GM19351 (cell line): ENCODE measurements around the gene PTPRZ1.

Experiments used
- ATAC-seq: cut with Tn5 transposase; IDR thresholded peaks from one replicate; pipeline ENCODE4 v1.9.1; 2021; ENCODE audit warnings: mild to moderate bottlenecking, moderate library complexity; ENCODE audit not compliant: unreplicated experiment

Gene PTPRZ1

GRCh38 chr7:121872831-121873288, at the start of gene PTPRZ1:
Gene PTPRZ1, plus strand, starts transcription at chr7:121873161. Its CDS starts 339 bp downstream, at chr7:121873500.
- peak; percentile 52 for ATAC-seq

- no peak for ATAC-seq
Observed at GRCh38 chr7:121824276-121824675, 48.7 kb upstream of the PTPRZ1 start.

DNA sequence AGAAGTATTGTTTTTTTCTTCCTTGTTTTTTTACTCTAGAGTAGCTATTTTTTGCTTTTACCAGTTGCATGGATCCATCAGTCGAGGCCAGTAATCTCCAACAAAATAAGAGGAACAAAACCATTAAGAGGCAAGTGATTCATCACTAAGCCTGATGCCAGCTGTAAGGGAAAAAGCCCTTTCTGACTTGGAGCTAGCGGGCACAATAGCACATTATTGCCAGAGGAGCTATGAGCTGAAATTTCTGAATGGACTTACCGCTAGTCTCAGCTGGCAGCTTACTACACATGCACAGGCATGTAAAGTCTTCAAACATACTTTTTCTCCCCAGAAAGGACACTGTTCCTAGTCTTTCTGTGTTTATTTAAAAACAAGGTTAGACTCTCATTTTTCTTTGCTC, 41.6 kb upstream of the PTPRZ1 start:
- ATAC-seq = no peak

DNA sequence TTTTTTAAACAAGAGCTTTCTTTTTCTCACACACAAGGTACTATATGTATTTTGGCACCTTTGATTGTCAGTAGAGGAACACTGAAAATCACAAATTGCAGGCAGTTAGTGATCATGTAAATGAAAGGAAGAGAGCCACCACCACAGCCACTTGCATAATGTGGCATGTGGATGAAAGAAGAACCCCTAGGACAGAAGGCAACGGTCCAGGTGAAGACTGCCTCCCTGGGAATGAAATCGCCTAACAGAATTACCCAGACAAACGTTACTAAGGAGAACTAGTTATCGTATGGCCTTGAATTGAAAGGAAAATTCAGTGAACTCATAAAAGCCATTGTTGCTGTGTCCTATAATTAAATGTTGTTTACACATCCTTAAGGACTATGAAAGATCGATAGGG, 41.2 kb upstream of the PTPRZ1 start:
- no peak for ATAC-seq

- ATAC-seq = no peak
Observed at GRCh38 chr7:121832347-121832746, 40.6 kb upstream of the PTPRZ1 start.

GRCh38 chr7:121833991-121834390, 39.0 kb upstream of the PTPRZ1 start:
- ATAC-seq = no peak

DNA sequence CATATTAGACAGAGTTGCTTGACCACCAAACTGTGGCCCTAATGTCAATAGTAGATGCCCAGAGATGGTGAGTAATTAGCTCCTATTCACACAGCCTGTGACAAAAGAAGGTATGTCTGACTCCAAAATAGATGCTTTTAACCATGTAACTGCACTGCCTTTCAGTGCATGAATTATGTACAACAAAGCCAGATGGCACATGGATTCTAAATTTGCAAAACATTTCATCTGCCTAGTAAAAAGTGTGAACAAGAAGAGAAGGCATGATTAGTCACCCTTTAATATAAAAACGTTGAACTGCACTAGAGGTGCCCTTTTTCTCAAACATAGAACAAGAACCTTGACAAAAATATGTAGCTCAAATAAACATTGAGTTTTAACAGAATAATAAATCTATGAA, 35.5 kb upstream of the PTPRZ1 start:
- no peak for ATAC-seq

DNA sequence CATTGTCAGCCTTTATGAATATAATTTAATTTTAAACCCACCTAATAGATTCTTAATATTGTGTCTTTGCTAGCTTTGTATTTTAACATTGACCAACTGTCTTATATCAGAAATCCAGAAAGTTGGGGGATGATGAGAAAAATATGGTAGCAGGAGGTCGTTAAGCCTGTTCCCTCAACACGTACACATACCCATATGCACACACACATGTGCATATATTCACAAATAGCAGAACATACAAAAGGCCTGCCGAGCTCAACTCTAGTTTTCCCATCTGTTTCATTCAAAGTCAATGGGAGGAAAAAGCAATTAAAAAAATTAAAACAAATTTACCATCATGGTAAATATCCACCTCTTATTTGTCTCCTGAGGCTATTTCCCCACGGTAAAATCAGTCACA, 25.9 kb upstream of the PTPRZ1 start:
- no peak for ATAC-seq

- no peak for ATAC-seq
Observed at GRCh38 chr7:121853307-121853706, 19.7 kb upstream of the PTPRZ1 start.

DNA sequence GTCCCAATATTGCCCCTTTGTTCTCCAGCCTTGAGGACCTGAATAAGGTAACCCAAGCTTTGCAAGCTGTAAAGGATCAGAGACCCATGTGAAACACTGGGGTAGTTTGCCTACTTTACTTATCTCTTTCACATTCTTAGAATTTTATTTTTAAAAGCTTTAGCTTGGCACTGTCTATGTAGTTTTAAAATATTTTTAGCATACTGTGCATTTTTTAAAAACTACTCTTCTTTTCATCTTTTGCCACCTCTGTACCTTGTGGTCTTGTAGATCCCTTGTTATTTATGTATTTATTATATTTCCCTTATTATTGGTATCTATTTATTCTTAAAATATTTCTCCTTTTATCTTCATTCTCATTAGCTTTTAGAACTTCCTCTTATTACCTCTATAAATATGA, 12.0 kb upstream of the PTPRZ1 start:
- no peak for ATAC-seq

GRCh38 chr7:121862591-121862990, 10.4 kb upstream of the PTPRZ1 start:
- ATAC-seq = no peak

DNA sequence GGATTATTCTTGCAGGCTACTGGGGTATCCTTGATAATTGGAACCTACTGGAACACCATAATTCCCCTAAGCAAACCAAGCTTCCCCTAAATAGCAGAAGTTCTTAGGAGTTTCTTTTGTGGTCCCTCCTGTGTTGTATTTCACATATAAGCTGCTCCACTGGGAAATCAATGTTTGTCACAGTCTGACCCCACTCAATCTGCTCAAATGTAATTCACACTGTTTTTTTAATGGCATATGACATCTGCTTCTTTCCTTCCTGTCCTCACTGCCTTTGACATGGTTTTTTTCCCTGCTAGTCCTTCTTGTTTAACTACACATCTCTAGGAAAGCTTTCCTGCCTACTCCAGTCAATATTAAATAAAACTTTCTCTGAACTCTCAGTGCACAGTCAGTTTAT, 1.8 kb upstream of the PTPRZ1 start:
- no peak for ATAC-seq

- ATAC-seq = peak; percentile 21
Observed at GRCh38 chr7:121873289-121874194, 581 bp downstream of the PTPRZ1 start.

DNA sequence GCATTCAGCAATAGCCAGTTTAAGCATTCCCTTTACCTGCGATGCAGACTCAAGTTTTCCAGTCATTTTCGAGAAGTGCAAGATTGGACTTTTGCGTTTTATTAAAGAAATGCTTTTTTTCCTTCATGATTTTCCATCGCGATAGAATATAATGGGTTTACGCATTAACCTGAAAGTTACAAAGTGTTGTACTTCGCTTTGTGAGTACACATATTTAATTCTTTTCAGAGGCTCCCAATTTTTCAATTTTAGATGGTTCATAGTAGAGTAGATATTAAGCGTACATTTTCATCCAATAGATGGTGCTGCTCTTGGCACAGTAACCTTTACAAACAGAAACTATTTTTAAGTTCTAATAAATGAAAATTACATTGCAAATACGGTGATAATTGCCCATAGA, 1.3 kb downstream of the PTPRZ1 start:
- no peak for ATAC-seq

GRCh38 chr7:121875203-121875602, 2.2 kb downstream of the PTPRZ1 start:
- ATAC-seq = no peak

- no peak for ATAC-seq
Observed at GRCh38 chr7:121876656-121877500, 3.9 kb downstream of the PTPRZ1 start.

DNA sequence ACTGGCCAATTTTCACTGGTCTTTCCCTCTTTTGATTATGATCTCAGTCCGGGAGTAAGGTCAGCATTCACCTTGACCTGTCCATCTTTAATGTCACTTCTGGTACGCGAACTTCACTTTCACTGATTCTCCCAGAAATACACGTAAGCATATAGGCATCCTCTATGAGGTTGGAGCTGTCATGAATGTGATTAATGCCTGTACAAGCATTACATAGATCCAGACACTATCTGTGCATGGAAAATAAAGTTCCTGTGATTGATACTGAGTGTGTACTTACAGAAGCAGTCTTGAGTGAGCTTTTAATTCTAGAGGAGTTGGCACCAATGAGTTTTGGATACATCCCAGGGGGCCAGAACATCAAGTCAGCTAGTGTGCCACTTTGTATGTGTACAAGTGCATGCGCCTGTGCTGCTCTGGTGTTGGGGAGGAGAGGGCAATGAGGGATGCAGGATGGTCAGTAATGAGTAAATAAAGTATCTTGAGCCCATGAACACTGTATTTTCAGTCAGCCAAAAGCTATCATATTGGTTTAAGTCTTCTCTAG, 6.0 kb downstream of the PTPRZ1 start:
- no peak for ATAC-seq

DNA sequence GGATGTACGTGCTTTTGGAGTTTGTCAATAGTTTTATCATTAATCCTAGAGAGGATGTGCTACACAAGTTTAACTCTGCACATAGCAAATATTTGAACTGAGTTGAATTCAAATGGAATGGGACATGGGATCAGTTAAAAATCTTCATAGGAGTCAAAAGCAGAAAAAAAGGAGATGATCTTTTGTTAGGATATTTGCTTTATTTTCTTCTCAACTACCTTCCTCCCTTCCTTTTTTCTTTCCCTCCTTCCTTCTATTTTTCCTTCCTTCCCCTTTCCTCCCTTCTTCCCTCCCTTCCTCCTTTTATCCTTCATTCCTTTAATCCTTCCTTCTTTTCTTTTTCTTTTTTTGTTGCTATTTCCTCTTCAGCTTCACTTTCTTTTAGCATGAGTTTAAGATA, 6.6 kb downstream of the PTPRZ1 start:
- no peak for ATAC-seq

- ATAC-seq = no peak
Observed at GRCh38 chr7:121882731-121883130, 9.8 kb downstream of the PTPRZ1 start.

- no peak for ATAC-seq
Observed at GRCh38 chr7:121885166-121885920, 12.4 kb downstream of the PTPRZ1 start.

DNA sequence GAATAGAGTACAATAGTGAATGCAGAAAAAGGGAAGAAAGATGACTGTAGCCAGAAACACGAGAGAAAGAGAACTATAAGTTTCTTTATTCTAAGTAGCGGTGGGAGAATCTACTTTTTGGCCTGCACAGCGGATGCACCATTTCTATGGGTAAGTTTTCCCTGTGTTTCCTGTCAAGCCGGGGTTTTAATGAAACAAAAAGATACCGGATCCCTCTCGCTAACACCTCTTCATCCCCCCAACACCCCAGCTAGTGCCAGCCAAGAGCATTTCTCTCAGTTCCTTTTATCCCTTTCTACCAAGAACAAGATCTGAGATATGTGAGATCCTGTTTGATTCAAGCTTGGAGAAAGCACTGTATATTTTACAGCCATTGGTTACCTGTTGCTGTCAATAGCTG, 14.7 kb downstream of the PTPRZ1 start:
- no peak for ATAC-seq
